GM21737 (cell line): ENCODE measurements around the gene ASPG.

ENCODE experiments used
- ATAC-seq: cut with Tn5 transposase; IDR thresholded peaks from one replicate; pipeline ENCODE4 v1.9.1; 2021; ENCODE audit warnings: mild to moderate bottlenecking, moderate library complexity; ENCODE audit not compliant: unreplicated experiment

The ASPG gene

DNA sequence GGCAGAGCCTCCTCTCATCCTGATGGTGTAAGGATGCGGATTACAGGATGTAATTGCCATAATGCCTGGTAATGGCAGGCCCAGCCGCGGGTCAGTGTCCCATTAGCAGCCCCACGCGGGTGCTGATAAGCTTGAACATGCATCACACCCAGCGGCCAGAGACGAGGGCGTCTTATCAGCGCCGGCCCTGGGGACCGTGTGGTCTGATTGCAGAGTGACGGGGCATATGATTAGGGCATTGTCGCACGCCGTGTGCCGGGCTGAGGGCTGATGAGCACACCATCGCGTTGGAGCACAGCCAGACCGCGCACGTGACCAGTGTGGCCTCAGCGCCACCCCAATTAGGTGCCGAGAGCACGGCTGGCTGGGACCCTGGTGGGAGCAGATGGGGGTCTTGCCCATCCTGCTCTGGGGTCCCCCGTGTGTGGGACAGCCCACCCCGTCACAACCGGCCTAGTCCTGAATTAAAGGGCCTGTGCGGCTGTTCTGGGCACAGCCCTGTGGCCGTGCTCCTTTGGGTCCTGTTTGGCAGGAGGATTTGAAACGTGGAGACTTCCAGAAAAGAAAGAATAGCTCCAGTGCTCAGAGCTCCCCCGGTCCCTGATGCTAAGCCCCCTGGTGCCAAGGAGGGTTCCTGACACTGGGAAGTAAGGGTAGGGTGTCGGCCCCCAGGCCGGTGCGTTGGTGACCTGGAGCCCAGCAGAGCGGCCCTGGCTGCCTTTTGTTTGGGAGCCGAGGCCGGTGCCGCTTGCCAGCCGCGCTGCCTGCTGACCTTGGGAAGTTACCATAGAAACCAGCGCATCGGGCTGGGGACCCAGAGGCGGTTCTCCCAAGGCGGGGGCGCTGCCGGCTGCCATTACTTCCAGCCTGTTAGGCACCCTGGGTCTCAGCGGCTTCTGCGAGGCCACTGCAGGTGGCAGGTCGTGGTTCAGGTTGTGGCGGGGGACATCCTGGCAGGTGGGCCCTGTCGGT lies 73.6 kb downstream of the ASPG start:
- no peak for ATAC-seq

DNA sequence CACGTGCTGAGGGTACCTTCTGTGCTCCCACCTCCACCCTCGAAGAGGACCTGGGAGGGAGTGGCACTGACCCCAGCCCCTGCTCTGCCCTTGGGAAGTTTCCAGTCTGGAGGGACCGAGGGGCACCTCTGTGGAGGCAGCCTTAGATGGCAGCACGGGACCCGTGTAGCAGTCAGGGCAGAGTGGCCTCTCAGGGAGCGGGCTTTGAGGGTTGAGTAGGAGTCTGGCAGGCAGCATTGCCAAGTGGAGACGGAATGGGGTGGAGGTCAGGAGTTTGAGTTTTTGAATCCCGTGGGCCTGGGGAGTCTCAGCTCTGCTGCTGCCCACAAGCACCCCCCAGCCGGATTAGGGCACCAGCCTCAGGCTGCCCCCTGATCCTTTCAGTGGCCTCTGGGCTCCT lies 74.5 kb downstream of the ASPG start:
- no peak for ATAC-seq

DNA sequence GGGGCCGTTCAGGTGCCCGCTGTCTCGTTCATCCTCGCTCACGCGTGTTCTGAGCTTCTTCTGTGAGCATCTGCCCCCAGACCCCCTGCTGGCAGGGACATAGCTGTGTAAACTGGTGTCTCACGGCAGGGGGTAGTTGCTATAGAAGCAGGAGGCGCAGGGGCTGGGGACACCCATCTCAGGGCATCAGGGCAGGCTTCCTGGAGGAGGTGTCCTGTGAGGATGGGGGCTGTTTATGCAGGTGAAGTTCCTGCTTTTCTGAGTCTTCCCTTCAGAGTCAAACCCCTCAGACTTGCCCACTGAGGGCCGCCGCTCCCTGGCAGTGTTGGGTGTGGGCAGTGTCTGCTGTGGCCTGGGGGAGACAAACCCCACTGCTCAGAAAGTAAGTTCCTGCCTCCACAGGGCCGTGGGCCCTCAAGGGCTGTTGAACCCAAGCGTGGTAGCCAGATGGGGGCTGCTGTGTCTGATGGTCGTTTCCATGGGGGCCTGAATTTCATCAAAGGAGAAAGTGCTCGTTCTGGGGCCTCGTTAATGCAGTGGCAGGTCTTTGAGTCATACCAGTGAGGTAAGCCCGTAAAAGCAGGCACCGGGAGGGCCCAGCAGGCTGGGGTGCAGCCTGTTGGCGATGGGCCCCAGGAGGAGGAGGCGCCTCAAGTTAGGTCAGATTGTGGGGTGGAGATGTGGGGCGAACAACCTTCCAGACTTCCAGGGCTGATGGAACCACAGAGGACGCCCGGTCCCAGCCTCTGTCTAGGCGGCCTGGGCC lies 76.3 kb downstream of the ASPG start:
- no peak for ATAC-seq

DNA sequence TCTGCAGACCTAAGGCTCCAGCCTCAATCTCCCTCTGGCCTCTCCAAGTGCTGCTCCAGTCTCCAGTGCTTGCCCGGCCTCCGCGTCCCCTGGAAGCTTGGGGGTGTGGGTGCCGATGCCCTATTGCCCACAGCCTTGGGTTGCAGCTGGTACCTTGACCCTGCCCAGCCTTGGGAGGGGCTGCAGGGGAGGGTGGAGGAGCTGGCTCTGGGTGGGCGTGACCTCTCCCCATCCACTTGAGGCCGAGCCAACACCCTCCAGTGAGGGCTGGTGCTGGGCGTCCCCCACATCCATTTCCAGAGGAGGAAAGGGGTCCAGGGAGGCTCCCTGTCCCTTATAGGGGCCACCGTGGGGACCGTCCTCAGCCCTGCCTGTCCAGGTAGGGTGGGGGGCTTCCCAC lies 77.0 kb downstream of the ASPG start:
- no peak for ATAC-seq

DNA sequence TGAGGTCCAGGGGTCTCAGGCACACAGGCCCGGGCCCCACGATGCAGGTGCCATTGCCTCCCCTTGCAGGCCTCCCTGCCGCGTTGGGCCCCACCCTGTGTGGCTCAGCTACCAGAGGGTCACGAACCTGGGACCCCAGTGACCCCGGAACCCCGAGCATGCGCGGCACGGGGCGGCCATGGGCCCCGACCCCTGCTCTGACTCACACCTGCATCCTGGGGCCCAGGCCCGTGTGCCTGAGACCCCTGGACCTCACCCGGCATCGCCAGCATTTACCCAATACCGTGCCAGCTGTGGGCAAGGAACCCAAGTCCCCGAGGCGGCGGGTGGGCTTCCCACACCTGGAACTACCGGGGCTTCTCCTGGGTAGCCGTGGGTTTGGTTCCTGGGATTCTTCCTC lies 78.0 kb downstream of the ASPG start:
- no peak for ATAC-seq

DNA sequence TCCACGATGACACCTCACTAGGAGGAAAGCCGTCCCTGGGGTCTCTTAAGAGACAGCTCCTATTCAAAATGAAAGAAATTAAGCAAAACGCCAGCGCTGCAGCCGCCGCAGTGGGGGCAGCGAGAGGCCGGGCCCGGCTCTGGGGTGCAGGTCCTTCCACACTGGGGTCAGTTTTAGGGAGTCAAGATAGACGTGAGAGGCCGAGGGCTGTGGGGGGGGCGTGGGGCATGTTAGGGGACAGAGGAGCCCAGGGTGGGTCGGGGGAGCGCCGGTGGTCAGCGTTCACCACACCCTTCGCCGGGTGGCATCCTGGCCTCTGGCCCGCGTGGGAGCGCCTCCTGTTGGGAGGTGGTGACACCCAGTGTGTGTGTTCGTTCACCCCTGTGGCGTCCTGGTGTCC lies 78.5 kb downstream of the ASPG start:
- no peak for ATAC-seq

DNA sequence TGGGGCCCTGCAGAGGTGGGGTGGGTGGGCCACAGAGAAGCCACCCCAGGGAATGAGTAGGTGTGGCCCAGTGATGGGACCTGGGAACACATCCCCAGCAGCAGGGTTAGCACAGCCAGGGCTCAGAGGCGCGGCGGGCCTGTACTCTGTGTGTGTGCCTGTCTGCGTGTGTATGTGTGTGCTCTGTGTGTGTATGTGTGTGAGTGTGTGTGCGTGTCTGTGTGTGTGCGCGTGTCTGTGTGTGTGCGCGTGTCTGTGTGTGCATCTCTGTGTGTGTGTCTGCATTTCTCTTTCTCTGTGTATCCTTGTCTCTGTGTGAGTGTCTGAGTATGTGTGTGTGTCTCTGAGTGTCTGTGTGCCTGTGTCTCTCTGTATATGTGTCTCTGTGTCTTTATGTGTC lies 79.0 kb downstream of the ASPG start:
- ATAC-seq = no peak
